ENCODE results near the gene CYYR1. TPM values are rescaled to one million over a fixed set of nuclear protein-coding genes. Genes with fewer than 3 reads are reported as not detected.

The CYYR1 gene
- total RNA-seq, 1 experiment from 2014 or later, result not detected

DNA sequence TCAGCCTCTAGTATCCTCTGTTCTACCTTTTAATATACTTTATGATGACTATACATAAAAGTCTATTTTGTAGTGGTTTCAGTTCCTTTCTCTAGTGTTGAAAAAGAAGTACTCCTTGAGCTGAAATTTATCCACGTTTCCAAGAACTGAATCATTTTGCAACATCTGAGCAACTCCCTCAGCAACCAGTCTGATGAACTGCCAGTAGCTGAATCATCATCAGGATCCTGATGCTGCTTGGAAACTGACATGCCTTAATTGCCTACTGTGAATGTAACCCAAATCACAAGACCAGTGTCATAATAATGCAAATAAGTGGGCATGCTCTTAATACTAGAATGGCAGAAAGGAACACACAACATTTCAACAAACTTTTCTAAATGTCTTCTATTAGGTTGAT, 103.3 kb downstream of the CYYR1 start:
- no peak for ATAC-seq
- CTCF ChIA-PET, result no interaction called here
- H3K27ac ChIP-seq (ENCODE audit: low read length), result no peak overlapping the region
- POLR2A ChIA-PET, result no interaction called here
- no peaks in the 10 kb centered on the region for H3K9me3 ChIP-seq (ENCODE audit: control insufficient read depth, insufficient read depth, low read depth, low read length)
- H3K27me3 ChIP-seq (ENCODE audit: control insufficient read depth, insufficient read depth, low read length), result no peaks in the 10 kb centered on the region
- H3K4me1 ChIP-seq (ENCODE audit: control insufficient read depth, insufficient read depth, low read length), result no peaks in the 10 kb centered on the region
- peak; percentile 20 for DNase-seq (ENCODE audit: low read depth, low spot score)
- no peak overlapping the region for H3K4me3 ChIP-seq (ENCODE audit: low read depth in 2 of 2, low read length in 2 of 2)
- H3K36me3 ChIP-seq (ENCODE audit: control insufficient read depth, insufficient read depth, low read length), result no peaks in the 10 kb centered on the region
- in situ Hi-C loops (cut with HindIII; ENCODE audit: low pct_unique_long_range_greater_than_20kb, low sequenced_read_pairs) (no loop called here), intact Hi-C loops (cut with micrococcal nuclease; ENCODE audit: unreplicated experiment) (no loop called here)
- TF ChIP-seq POLR2AphosphoS5 (IDR thresholded peaks at IDR 0.05; ENCODE audit: low read depth, low read length), result no peak
- TF ChIP-seq SIN3A (IDR thresholded peaks at IDR 0.05; ENCODE audit: borderline replicate concordance, insufficient read depth, low read depth, low read length), result no peak
- no peak for TF ChIP-seq TCF7L2 (IDR thresholded peaks at IDR 0.05; ENCODE audit: low read depth, low read length)
- TF ChIP-seq, protein P1, sequence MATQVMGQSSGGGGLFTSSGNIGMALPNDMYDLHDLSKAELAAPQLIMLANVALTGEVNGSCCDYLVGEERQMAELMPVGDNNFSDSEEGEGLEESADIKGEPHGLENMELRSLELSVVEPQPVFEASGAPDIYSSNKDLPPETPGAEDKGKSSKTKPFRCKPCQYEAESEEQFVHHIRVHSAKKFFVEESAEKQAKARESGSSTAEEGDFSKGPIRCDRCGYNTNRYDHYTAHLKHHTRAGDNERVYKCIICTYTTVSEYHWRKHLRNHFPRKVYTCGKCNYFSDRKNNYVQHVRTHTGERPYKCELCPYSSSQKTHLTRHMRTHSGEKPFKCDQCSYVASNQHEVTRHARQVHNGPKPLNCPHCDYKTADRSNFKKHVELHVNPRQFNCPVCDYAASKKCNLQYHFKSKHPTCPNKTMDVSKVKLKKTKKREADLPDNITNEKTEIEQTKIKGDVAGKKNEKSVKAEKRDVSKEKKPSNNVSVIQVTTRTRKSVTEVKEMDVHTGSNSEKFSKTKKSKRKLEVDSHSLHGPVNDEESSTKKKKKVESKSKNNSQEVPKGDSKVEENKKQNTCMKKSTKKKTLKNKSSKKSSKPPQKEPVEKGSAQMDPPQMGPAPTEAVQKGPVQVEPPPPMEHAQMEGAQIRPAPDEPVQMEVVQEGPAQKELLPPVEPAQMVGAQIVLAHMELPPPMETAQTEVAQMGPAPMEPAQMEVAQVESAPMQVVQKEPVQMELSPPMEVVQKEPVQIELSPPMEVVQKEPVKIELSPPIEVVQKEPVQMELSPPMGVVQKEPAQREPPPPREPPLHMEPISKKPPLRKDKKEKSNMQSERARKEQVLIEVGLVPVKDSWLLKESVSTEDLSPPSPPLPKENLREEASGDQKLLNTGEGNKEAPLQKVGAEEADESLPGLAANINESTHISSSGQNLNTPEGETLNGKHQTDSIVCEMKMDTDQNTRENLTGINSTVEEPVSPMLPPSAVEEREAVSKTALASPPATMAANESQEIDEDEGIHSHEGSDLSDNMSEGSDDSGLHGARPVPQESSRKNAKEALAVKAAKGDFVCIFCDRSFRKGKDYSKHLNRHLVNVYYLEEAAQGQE (IDR thresholded peaks at IDR 0.05; ENCODE audit: insufficient read depth in 1 of 2, low read depth in 2 of 2, low read length in 1 of 2), result no peak
- TF ChIP-seq, protein P2, sequence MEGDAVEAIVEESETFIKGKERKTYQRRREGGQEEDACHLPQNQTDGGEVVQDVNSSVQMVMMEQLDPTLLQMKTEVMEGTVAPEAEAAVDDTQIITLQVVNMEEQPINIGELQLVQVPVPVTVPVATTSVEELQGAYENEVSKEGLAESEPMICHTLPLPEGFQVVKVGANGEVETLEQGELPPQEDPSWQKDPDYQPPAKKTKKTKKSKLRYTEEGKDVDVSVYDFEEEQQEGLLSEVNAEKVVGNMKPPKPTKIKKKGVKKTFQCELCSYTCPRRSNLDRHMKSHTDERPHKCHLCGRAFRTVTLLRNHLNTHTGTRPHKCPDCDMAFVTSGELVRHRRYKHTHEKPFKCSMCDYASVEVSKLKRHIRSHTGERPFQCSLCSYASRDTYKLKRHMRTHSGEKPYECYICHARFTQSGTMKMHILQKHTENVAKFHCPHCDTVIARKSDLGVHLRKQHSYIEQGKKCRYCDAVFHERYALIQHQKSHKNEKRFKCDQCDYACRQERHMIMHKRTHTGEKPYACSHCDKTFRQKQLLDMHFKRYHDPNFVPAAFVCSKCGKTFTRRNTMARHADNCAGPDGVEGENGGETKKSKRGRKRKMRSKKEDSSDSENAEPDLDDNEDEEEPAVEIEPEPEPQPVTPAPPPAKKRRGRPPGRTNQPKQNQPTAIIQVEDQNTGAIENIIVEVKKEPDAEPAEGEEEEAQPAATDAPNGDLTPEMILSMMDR (IDR thresholded peaks at IDR 0.05), result no peak
- no TSS peak for BruUV-seq (replicated peaks)

DNA sequence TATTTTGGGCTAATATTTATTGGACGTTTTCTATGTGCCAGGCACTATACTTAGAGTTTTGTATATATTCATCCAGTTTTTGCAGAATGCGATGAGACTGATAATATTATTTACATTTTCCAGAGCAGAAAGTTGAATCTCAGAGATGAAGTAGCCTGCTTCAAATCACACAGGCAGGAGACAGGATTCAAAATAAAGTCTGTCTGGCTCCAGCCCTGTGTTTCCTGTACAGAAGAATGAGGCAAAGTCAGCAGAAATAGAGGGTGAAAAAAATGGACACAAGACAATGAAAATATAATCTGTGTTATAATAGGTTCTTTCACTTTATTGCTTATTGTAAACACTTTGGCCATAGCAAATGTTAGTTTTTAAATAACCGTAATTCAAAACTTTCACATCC, 107.2 kb downstream of the CYYR1 start:
- BruUV-seq (replicated peaks), result no TSS peak
- ChIA-PET CTCF (no interaction called here), POLR2A (no interaction called here)
- Histone ChIP-seq H3K9me3 (ENCODE audit: control insufficient read depth, insufficient read depth, low read depth, low read length) (no peaks in the 10 kb centered on the region), H3K36me3 (ENCODE audit: control insufficient read depth, insufficient read depth, low read length) (no peaks in the 10 kb centered on the region), H3K4me1 (ENCODE audit: control insufficient read depth, insufficient read depth, low read length) (no peaks in the 10 kb centered on the region), H3K4me3 (ENCODE audit: low read depth in 2 of 2, low read length in 2 of 2) (no peak overlapping the region), H3K27me3 (ENCODE audit: control insufficient read depth, insufficient read depth, low read length) (no peaks in the 10 kb centered on the region), H3K27ac (ENCODE audit: low read length) (no peak overlapping the region)
- in situ Hi-C loops (cut with HindIII; ENCODE audit: low pct_unique_long_range_greater_than_20kb, low sequenced_read_pairs), result no loop called here
- DNase-seq (ENCODE audit: low read depth, low spot score) (no peak), ATAC-seq (no peak)
- intact Hi-C loops (cut with micrococcal nuclease; ENCODE audit: unreplicated experiment), result no loop called here
- TF ChIP-seq TCF7L2 (IDR thresholded peaks at IDR 0.05; ENCODE audit: low read depth, low read length) (no peak), SIN3A (IDR thresholded peaks at IDR 0.05; ENCODE audit: borderline replicate concordance, insufficient read depth, low read depth, low read length) (no peak), POLR2AphosphoS5 (IDR thresholded peaks at IDR 0.05; ENCODE audit: low read depth, low read length) (no peak)
- TF ChIP-seq, protein P1 (IDR thresholded peaks at IDR 0.05; ENCODE audit: insufficient read depth in 1 of 2, low read depth in 2 of 2, low read length in 1 of 2), result no peak
- TF ChIP-seq, protein P2 (IDR thresholded peaks at IDR 0.05), result no peak
